Stimulated activated naive B cell treated with anti-CD40 and anti-IgM and Interleukin-4, amounts not matched to agents 10 μg/mL and 1 μg/mL and 100 μg/mL, for 72 hours (primary cell): ENCODE data around the gene KAT7.

Source experiments
- ATAC-seq, 2 donors: fragments of 150-1000 bp; cut with Tn5 transposase; replicated peaks; 2 replicates each; pipeline ENCODE4 v1.10.0; 2021; ENCODE audit warnings: moderate library complexity in 1 of 2
- DNase-seq: peaks from one replicate; pipeline ENCODE4 v3.0.0; 2021
- H3K27ac Mint-ChIP-seq: one replicate; pipeline ENCODE4 v1.8.0; 2022; ENCODE audit warnings: mild to moderate bottlenecking, mixed read lengths
- H3K27me3 Mint-ChIP-seq, 2 donors: one replicate each; pipeline ENCODE4 v1.8.0; 2022; ENCODE audit warnings: mixed read lengths in 2 of 2
- H3K36me3 Mint-ChIP-seq, 2 donors: one replicate each; pipeline ENCODE4 v1.8.0; 2022; ENCODE audit warnings: mixed read lengths in 2 of 2, mild to moderate bottlenecking in 1 of 2
- H3K4me1 Mint-ChIP-seq, 2 donors: one replicate each; pipeline ENCODE4 v1.8.0; 2022; ENCODE audit warnings: mixed read lengths in 2 of 2, mild to moderate bottlenecking in 1 of 2
- H3K4me3 Mint-ChIP-seq, 2 donors: one replicate each; pipeline ENCODE4 v1.8.0; 2022; ENCODE audit warnings: mild to moderate bottlenecking in 2 of 2, mixed read lengths in 2 of 2, moderate library complexity in 1 of 2
- H3K9me3 Mint-ChIP-seq, 2 donors: one replicate each; pipeline ENCODE4 v1.8.0; 2022; ENCODE audit warnings: mixed read lengths in 2 of 2, mild to moderate bottlenecking in 1 of 2

KAT7 gene

DNA sequence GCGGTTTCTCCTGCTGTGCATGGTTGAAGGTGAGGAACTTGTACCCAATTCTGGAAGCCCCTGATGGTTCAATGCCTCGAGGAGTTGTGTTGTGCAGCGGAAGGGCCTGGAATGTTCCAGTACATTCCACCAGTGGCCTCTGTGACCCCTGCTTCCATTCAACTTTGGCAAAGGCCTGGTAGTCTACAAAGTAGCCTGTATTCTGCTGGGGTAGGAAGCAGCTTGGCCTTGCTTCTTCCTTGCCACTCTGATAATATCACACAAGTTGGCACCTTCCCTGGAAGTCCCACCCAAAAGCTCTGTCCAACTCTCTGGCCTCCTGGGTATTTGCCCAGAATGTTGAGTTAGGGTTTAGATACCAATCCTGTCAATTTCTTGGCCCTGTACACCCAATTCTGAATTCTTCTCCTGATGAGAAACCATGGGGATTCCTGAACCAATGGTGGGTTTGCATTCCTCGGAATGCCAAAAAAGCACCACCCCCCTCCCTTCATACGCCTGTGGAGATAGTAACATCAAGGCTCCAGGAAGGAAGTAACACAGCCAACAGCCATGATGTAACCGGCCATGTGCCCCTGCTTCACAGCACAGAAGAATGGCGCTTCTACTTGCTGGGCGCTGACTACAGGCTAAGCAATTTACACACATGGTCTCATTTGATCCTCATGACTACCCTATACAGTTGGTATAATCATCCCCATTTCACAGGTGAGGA lies 12.8 kb upstream of the KAT7 start:
- H3K27me3 Mint-ChIP-seq: peaks cover 0 to 5% of the 10 kb centered on the region in 2 donors
- peaks cover 7% of the 10 kb centered on the region in 2 donors for H3K4me1 Mint-ChIP-seq
- no peaks in the 10 kb centered on the region for H3K9me3 Mint-ChIP-seq
- H3K36me3 Mint-ChIP-seq: no peaks in the 10 kb centered on the region
- ATAC-seq (no peak), DNase-seq (no peak)
- no peak overlapping the region for H3K4me3 Mint-ChIP-seq
- no peak overlapping the region for H3K27ac Mint-ChIP-seq

DNA sequence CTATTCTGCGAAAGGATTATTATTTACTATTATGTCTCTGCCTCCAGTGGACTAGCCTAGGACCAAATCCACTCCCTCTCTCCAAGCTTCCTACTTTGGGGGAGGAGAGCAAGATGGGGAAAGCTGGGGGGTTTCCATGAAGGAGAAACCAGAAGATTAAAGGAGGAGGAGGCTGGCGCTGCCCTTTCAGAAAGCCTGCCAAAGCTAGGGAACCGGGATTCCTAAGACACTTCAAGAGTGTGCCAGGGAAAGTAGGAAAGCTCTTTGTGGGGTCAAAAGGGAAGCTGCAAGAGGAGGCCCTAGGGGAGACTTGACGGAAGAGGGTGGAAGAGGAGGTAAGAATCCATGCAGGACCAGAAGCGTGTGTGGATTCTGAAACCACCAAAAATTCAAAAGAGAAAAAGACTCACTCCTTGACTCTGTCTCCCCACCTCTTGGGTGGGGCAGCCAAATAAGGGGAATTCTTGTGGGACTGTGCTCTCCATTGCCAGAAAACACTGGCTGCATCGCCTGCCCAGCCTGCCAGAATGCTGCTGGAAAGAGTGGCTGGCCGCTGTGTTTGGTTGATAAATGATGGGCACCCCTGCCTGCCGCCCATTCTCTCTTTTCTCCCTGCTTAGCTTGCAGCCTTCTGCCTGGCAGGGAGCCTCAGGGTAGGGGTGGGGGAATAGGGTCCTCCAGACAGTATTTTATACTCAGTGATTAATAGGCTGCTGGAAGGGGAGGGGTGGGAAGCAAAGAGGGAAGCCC lies 11.8 kb upstream of the KAT7 start:
- Mint-ChIP-seq H3K9me3 (no peaks in the 10 kb centered on the region), H3K4me3 (no peak overlapping the region), H3K36me3 (no peaks in the 10 kb centered on the region), H3K4me1 (peaks cover 5 to 7% of the 10 kb centered on the region in 2 donors), H3K27ac (no peak overlapping the region), H3K27me3 (peaks cover 0 to 5% of the 10 kb centered on the region in 2 donors)
- DNase-seq (no peak), ATAC-seq (no peak)

DNA sequence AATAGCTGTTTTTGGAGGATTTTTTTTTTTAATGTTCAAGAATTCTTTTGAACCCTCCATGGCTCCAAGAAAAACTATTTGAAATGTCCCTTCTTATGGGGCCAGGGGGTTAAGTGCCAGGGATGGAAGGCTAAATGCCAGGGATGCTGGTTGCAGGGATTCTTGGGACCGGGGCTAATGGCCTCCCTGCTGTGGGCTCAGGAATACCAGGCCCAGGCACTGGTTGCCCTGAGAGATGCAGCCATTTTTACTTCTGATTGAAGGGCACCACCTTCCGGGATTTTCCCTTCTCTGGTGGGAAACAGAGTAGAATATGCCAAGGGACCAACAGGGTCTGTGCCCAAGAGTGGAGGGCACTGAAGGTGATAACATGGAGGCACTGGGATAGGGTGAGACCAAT lies 10.9 kb upstream of the KAT7 start:
- ATAC-seq: no peak
- peaks cover 0 to 5% of the 10 kb centered on the region in 2 donors for H3K27me3 Mint-ChIP-seq
- H3K4me1 Mint-ChIP-seq: peaks cover 4 to 7% of the 10 kb centered on the region in 2 donors

DNA sequence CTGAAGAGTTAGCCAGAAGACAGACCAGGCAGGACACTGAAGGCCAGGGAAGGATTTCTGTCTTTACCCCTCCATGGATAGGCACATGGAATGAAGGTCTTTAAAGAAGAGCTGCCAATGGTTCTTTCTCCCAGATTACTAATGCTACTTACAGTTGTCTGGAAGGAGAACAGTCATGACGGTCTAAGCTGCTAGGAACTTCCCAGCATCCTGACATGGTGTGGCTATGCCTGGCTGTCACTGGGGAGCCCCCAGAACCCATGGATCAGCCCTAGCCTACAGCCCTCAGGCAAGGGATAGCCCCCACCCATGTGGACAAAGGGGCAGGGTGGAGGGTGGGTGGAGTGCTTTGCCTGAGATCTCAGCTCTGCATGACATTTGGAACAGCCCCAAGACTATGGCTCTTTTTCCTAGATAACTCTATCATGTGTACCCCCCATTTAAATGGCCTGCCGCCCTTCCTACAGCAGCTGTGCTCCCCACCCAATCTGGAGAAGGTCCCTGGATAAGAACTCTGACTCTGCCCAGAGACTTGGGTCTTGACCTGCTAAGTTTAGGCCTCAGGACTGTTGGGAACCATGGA lies 9.2 kb upstream of the KAT7 start:
- Mint-ChIP-seq H3K36me3 (no peaks in the 10 kb centered on the region), H3K27ac (peak overlapping the region; percentile 9)
- no peak for ATAC-seq

More for the DNA sequence above, 10.9 kb upstream of the KAT7 start:
- no peak for DNase-seq
- Mint-ChIP-seq H3K36me3 (no peaks in the 10 kb centered on the region), H3K4me3 (no peak overlapping the region), H3K27ac (peak overlapping the region; percentile 22), H3K9me3 (no peaks in the 10 kb centered on the region)

DNA sequence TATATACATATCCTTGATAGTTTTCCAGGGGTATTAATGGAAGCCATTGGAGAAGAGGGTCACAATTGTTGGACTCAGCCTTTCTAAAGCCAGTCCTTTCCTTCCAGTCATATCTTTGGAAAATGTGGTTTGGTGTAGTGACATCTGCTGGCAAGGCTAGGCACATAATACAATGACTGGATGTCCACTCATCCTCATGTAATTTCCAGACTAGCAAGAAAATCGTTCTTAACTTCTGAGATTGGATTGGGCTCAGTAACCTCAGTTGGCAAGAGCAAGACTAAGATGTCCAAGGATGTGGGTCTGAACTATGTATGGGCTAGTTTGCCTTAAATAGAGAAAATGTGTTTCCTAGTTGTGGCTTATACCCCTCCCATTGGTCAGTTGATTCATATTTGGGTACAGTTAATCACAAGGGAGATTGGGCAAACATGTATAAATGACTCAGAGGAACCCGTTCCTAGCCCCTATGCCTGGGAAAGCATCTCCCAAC lies 8.7 kb upstream of the KAT7 start:
- H3K27me3 Mint-ChIP-seq: peaks cover 0 to 5% of the 10 kb centered on the region in 2 donors
- no peak overlapping the region for H3K4me3 Mint-ChIP-seq
- no peak for DNase-seq
- H3K36me3 Mint-ChIP-seq: no peaks in the 10 kb centered on the region
- peaks cover 4 to 7% of the 10 kb centered on the region in 2 donors for H3K4me1 Mint-ChIP-seq
- peak; percentile 76 to 84 for ATAC-seq
- no peaks in the 10 kb centered on the region for H3K9me3 Mint-ChIP-seq
- peak overlapping the region; percentile 9 for H3K27ac Mint-ChIP-seq

More for the DNA sequence above, 9.2 kb upstream of the KAT7 start:
- Mint-ChIP-seq H3K4me1 (peaks cover 4 to 7% of the 10 kb centered on the region in 2 donors), H3K4me3 (no peak overlapping the region), H3K27me3 (peaks cover 0 to 5% of the 10 kb centered on the region in 2 donors), H3K9me3 (no peaks in the 10 kb centered on the region)
- DNase-seq: no peak

DNA sequence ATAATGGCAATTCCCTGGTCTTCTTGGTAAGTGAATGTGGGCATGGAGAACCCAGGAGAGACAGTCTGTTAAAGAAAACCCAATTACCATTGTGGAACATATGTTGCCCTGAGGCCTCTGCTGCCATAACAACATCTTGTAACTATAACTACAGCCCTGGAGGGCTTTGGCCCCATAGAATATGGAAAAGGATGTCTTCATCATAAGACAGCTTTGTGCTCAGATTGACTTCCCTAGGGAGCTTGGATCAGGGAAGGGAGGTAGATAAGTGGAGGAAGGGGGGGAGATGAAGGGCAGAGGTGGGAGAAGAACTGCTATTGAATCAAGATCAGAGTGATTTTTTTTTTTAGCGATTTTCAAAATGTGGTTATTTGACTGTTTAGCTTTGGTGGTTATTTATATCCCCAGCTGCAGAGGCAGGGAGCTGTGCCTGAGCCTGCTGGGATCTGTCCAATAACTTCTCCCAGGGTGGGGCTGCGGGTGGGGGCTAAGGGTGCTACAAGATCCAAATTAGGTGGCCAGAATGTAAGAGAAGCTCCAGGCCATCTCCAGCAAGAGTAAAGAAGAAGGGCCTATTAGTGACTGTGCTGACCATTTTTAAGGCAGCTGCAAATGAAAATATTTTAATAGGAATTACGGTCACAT lies 5.3 kb upstream of the KAT7 start:
- Mint-ChIP-seq H3K4me1 (peaks cover 10 to 15% of the 10 kb centered on the region in 2 donors), H3K9me3 (no peaks in the 10 kb centered on the region), H3K4me3 (no peak overlapping the region), H3K27ac (no peak overlapping the region), H3K27me3 (no peaks in the 10 kb centered on the region), H3K36me3 (peaks cover 2 to 3% of the 10 kb centered on the region in 2 donors)
- no peak for ATAC-seq
- no peak for DNase-seq

DNA sequence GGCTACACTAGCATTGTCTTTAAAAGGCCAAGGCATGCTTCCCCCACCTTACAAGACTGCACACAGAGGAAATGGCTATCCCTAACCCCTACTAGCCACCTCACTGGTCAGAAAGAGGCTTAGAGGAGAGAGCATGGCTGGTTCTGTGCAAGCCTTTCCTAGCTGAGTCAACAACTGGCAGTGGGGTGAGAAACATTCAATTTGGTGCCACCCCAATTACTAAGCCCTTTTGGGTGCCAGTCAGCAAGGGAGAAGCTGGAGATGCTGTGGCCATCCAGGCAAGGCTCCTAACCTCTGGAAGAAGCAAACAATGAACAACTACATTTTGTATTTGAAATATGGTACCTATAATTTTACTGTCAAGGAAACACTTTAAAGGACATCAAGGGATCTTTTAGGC lies 4.7 kb upstream of the KAT7 start:
- ATAC-seq: no peak

DNA sequence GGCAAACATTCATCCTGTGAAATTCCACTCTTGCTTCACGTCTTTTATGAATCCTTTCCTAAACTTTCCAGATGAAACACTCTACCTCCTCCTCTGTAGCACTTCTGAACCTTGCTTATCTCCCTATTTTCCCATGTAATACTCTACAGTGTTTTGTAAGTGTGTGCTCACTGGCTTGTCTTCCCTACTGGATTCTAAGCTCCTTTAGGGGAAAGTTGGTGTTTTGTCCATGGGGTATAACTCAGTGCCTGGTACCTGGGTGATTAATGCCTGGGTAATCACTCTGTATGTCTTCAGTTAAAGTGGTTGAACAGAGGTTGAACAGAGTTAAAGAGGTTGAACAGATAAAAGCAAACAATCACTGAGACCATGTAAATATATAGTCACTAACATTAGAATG lies 3.8 kb upstream of the KAT7 start:
- Mint-ChIP-seq H3K27ac (no peak overlapping the region), H3K36me3 (peaks cover 10% of the 10 kb centered on the region in 2 donors), H3K27me3 (no peaks in the 10 kb centered on the region), H3K4me1 (peaks cover 12 to 19% of the 10 kb centered on the region in 2 donors), H3K4me3 (no peak overlapping the region), H3K9me3 (no peaks in the 10 kb centered on the region)
- DNase-seq: no peak
- ATAC-seq: no peak

More for the DNA sequence above, 4.7 kb upstream of the KAT7 start:
- Mint-ChIP-seq H3K9me3 (no peaks in the 10 kb centered on the region), H3K36me3 (peaks cover 2 to 3% of the 10 kb centered on the region in 2 donors), H3K4me1 (peaks cover 10 to 15% of the 10 kb centered on the region in 2 donors), H3K4me3 (no peak overlapping the region), H3K27ac (no peak overlapping the region), H3K27me3 (no peaks in the 10 kb centered on the region)
- no peak for DNase-seq

DNA sequence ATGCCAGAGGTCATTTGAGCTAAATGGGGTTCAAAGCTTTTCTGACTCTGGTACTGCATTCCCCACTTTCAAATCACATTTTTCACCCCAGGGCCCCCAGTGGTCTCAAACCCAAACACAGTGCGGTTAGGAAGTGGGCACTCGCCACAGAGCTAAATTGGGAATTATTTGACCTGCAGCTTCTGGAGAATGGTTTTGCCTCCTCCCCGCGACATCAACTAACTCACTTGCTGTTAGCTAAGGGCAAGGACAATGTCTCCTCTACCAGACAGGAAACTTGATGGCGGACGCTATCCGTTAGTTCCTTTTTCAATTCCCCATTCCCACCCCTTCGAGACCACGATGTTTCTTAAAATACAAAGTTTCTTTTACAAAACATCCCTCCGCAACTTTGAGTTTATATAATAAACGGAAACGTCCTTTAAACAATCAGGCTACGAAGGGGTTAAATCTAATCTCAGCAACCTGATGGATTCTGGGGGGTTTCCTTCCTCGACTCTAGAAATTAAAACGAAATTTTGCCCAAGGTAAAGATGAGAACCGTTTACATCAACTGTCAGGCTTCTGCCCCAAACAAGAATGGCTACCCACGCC lies 500 bp upstream of the KAT7 start:
- H3K9me3 Mint-ChIP-seq: no peaks in the 10 kb centered on the region
- no peaks in the 10 kb centered on the region for H3K27me3 Mint-ChIP-seq
- DNase-seq: peak; percentile 20
- peak in 1 of 2 donors; percentile 2 for ATAC-seq
- H3K4me3 Mint-ChIP-seq: peak overlapping the region; percentile 91 to 97
- peak overlapping the region; percentile 99 for H3K27ac Mint-ChIP-seq
- H3K36me3 Mint-ChIP-seq: peaks cover 23 to 40% of the 10 kb centered on the region in 2 donors
- peaks cover 21 to 39% of the 10 kb centered on the region in 2 donors for H3K4me1 Mint-ChIP-seq

DNA sequence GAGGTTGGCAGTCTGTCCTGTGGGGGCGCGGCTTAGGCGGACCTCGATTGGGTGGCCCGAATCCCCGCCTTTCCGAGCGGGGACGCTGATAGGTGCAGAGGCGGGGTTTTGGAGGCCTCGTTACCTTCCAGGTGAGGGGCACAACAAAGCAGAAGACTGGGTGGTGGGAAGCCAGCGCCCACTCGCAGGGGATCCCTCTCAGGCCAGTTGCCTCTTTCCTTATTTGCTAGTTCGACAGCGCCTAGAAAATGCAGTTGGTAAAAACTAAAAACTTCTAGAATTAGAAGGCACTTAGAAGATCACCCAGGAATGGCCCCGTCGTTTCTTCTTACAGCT lies 730 bp downstream of the KAT7 start:
- ATAC-seq (no peak), DNase-seq (no peak)
- Mint-ChIP-seq H3K36me3 (peaks cover 27 to 40% of the 10 kb centered on the region in 2 donors), H3K9me3 (no peaks in the 10 kb centered on the region), H3K4me3 (peak overlapping the region; percentile 91 to 97), H3K4me1 (peaks cover 23 to 40% of the 10 kb centered on the region in 2 donors), H3K27ac (peak overlapping the region; percentile 99), H3K27me3 (no peaks in the 10 kb centered on the region)

DNA sequence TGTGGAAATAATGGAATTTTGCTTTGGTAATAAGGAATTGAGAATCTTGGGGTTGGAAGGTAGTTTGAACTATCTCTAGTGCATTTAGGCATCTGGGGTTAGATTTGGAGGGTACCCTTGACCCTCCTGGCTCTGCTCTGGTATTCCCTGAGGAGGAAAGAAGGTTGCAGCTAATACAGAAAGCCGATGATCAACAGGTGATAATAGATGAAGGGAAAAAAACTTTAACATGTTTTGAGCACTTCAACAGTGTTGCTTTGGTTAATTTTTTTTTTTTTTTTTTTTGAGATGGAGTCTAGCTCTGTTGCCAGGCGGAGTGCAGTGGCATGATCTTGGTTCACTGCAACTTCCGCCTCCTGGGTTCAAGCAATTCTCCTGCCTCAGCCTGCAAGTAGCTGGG lies 4.8 kb downstream of the KAT7 start:
- Mint-ChIP-seq H3K27me3 (no peaks in the 10 kb centered on the region), H3K4me3 (no peak overlapping the region), H3K36me3 (peaks cover 34 to 52% of the 10 kb centered on the region in 2 donors), H3K27ac (no peak overlapping the region), H3K9me3 (no peaks in the 10 kb centered on the region), H3K4me1 (peaks cover 22 to 49% of the 10 kb centered on the region in 2 donors)
- DNase-seq (no peak), ATAC-seq (no peak)

DNA sequence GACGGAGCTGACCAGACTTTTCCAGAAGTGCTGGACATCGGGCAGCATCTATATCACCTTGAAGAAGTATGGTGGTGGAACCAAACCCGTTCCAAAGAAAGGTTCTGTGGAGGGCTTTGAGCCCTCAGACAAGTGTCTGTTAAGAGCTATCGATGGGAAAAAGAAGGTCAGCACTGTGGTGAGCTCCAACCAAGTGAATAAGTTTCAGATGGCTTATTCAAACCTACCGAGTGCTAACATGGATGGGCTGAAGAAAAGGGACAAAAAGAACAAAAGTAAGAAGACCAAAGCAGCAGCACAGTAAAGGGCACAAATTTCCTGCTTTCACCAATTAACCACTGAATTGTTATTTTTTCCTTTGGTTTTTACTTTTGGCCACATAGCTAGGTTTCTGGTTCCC lies 6.9 kb downstream of the KAT7 start:
- Mint-ChIP-seq H3K36me3 (peaks cover 25 to 47% of the 10 kb centered on the region in 2 donors), H3K27ac (peak overlapping the region; percentile 44), H3K4me1 (peaks cover 14 to 35% of the 10 kb centered on the region in 2 donors), H3K4me3 (peak overlapping the region; percentile 37 to 60), H3K27me3 (no peaks in the 10 kb centered on the region), H3K9me3 (no peaks in the 10 kb centered on the region)
- DNase-seq (no peak), ATAC-seq (peak; percentile 87 to 90)

DNA sequence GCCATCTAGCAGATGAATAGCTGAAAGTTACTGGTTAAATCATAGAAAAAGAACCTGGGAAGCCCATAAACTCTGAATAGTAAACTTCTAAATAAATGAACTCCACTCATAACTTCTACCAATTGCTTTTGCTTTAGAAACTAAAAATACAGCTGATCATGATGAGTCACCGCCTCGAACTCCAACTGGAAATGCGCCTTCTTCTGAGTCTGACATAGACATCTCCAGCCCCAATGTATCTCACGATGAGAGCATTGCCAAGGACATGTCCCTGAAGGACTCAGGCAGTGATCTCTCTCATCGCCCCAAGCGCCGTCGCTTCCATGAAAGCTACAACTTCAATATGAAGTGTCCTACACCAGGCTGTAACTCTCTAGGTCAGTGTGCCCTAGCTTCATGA lies 9.7 kb downstream of the KAT7 start:
- Mint-ChIP-seq H3K27ac (peak overlapping the region; percentile 66), H3K27me3 (no peaks in the 10 kb centered on the region), H3K4me1 (peaks cover 11 to 24% of the 10 kb centered on the region in 2 donors), H3K36me3 (peaks cover 24 to 35% of the 10 kb centered on the region in 2 donors), H3K4me3 (no peak overlapping the region), H3K9me3 (no peaks in the 10 kb centered on the region)
- ATAC-seq (no peak), DNase-seq (no peak)

DNA sequence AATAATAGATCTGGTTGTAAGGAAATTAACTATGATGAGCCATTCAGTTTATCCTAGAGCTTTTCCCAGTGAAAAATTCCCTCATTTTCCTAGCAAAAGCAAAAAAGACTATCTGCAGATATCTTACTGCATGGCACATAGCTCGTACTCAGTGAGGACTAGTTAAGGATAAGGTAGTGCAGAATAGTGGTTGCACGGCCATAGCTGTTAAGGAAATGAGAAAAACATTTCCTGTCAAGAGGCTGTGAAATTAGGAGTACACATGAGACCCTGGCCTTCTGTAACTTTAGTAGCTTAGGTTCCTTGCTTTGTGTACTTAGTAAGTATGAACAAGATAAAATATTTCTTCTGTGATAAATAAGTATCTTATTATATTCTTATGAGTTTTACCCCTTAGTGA lies 10.3 kb downstream of the KAT7 start:
- no peak for DNase-seq
- Mint-ChIP-seq H3K36me3 (peaks cover 22 to 35% of the 10 kb centered on the region in 2 donors), H3K4me3 (no peak overlapping the region), H3K27me3 (no peaks in the 10 kb centered on the region), H3K27ac (no peak overlapping the region), H3K4me1 (peaks cover 9 to 24% of the 10 kb centered on the region in 2 donors), H3K9me3 (no peaks in the 10 kb centered on the region)
- no peak for ATAC-seq
